ENCODE measurements around the gene LIFR.
"Not testable (repeated sequence)": the region's sequence is repeated elsewhere in the genome, so short reads cannot be mapped to it uniquely, and the experiment has no call there.

The LIFR gene

GRCh38 chr5:38546691-38547146, 9.7 kb downstream of the LIFR start:
- no peak for DNase-seq

- no peak for DNase-seq
Measured at GRCh38 chr5:38543886-38544285, 12.6 kb downstream of the LIFR start.

DNA sequence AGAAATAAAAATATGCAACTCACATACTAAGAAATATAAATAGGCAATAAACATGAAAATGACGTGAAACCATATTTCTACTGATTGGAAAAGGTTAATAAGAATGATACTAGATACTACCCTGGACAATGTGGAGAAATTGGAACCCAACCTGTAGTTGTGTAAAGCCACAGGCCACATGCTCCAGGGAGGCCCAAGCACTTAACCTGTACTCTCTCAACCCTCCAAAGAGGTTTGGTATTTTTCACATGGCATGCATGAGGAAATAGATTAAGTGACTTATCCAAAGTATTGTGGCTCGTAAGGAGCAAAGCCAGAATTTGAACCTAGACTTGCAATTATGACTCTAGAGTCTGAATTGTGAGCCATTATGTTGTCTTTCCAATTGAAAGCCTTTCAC, 13.4 kb downstream of the LIFR start:
- no peak for DNase-seq

GRCh38 chr5:38541174-38541725, 15.2 kb downstream of the LIFR start:
- DNase-seq, result no peak

GRCh38 chr5:38540314-38540713, 16.1 kb downstream of the LIFR start:
- DNase-seq, result no peak

GRCh38 chr5:38538161-38538560, 18.3 kb downstream of the LIFR start:
- DNase-seq, result no peak

GRCh38 chr5:38537505-38537904, 18.9 kb downstream of the LIFR start:
- no peak for DNase-seq

DNA sequence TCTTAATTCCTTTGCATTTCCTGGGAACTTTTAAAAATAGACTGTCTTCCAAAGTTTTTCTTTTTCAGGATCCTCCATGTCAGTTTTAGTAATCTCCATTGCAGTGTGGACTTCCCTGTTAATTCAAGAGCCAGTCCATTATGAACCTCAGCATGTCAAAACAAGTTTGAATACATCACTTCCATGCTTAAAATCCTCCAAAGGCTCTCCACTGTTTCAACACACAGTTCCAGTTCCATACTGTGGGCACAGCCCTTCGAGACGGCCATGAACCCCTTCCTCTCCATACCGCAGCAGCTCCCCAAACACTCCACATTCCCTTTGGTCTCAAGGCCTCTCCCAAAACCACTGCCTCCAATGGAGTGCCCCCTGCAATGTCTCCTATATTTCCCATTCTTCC, 19.5 kb downstream of the LIFR start:
- no peak for DNase-seq

DNA sequence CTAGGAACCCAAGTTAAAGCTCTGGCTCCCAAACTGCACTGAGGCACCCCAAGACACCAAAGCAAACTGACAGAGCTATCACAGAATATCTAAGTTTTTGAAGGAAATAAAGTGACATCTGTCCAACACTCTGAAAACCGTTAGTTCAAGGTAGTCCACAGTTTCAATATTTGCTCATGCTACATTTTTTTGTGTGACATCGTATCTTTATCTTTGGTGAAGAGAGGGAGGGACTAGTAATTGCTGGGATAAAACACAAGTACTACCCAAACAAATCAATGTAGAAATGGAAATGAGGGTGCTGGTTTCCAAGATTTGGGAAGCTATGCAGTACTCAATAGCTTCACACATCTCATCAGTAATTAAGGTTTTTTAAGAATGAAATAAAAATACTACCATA, 20.6 kb downstream of the LIFR start:
- no peak for DNase-seq

GRCh38 chr5:38535248-38535750, 21.1 kb downstream of the LIFR start:
- DNase-seq, result no peak

DNA sequence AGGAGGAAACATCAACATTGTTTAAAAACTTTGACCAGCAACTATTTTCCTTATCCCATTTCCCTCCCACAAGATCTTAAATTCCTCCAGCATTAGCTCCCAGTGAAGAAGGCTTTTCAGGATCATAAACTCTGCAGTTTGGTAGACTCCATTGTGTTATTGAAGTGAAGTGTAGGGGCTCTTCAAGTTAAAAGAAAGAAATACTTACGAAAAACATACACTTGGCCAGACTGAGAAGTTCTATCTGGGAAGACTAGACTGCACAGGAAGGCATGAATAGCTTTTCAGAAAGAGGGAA, 22.3 kb downstream of the LIFR start:
- no peak for DNase-seq

DNA sequence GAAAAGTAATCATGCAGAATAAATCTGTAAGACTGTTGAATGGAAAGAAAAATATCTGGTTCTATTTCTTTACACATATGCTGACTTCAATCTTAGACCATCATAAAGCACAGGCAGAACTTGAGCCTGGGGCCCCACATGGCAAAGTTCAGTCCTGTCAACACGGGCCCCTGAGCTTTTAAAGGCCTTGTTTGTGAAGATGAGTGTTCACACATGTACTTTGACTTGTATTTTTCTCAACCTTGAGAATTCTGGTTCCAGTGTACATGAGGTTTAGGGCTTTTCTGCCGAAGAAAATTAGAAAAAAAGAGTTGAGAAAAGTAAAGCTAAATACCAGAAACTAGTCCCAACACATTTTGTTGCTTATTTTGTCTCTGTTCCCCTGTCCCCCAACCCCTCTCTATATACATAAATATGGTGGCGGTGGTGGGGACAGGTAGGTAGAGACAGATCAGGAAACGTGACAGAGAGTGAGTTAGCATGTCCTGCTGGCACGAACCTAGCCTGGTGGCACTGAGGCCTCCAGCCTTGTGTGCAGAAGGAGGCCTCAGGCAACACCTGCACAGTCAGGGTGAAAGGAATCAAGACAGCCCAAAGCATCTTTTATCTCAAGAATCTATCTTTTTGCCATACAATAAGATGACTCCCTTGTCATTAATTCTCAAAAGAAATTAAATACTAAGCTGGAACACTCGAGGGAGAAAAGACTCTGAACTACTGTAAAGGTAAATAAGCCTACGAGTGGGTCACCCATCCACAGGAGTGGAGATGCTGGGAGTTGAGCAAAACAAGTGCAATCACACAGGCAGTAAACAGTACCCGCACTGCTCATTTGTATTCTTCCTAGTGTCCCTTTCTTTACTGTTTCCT, 22.9 kb downstream of the LIFR start:
- no peak for DNase-seq

GRCh38 chr5:38532165-38532669, 24.2 kb downstream of the LIFR start:
- no peak for DNase-seq

- no peak for DNase-seq
Measured at GRCh38 chr5:38531518-38531917, 24.9 kb downstream of the LIFR start.

DNA sequence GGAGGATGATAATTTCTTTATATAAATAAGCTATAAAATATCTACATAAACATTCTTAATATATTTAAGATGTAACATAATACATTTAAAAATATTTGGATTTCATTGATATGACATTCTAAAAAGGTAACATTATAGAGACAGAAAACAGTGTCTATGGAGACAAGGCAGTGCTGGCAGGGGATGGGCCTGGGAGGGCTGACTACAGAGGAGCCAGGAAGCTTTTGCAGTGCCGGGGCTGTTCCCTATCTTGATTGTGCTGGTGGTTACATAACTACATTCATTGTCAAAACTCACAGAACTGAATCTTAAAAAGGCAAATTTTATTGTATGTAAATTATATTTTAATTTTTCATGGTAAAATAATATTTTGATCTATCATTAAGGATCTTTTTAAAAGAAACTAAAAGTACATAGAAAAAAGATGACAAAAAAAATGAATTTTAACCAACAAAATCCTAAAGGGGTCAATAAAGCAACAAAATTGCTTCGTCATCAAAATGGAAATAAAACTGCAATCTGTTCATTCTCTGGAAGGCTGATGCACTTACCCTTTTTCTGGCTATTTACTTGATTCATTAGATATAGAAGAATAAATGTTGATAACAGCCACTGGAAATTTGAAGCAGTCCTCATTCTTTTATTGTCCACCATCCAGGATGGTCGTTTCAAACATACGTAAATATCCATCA, 26.3 kb downstream of the LIFR start:
- no peak for DNase-seq

DNA sequence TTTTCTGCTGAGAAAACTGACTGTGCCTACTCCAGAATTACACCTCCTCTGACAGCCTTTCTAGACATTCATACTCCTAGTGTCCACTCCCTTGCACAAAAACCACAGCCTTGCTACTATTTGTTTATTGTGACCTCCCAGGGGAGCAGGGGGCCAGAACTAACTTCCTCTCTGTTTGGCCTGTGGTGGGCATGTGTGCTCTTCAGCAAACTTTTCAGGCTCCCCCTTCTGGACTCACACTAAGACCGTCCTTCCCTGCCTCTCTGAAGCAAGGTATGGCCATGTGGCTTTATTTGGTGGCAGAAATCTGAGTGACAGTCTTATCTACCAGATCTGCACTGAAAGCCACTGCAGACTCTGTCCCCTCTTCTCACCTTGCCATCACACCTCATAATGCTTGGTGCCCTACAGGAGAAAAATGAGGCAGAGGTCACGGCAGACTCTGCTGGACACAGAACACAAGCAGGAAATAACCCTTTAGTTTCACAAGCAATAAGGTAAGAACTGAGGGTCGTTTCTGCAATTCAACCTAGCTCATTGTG, 28.2 kb downstream of the LIFR start:
- no peak for DNase-seq

DNA sequence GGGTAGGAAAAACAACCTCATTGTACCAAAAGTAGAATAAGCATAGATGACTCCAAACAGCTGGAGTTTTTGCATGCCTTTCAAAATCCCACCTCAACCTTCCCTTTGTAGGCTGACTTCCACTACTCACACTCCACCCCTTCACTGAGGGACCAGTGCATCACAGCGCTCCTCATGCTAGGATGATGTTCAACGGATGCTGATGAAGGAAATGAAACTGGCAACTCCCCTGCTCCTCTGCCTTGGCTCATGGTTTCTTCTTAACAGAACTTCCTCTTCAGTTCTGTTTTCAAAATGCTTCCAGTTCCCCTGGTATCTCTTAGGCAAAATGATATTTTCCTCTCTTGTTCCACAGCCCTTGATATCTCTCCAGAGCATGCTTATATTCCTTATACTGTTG, 29.0 kb downstream of the LIFR start:
- no peak for DNase-seq

GRCh38 chr5:38524022-38524421, 32.4 kb downstream of the LIFR start:
- no peak for DNase-seq

DNA sequence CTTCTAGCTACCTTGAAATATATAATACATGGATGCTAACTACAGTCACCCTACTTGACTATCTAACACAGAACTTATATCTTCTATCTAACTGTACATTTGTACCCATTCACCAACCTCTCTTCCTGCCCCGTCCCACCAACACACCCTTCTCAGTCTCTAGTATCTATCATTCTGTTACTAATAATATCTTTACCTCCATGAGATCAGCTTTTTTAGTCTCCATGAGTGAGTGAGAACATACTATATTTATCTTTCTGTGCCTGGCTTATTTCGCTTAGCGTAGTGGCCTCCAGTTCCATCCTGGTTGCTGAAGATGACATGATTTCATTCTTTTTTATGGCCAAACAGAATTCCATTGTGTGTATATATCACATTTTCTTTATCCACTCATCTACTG, 37.0 kb downstream of the LIFR start:
- DNase-seq, result no peak

- no peak for DNase-seq
Measured at GRCh38 chr5:38518341-38518740, 38.1 kb downstream of the LIFR start.

DNA sequence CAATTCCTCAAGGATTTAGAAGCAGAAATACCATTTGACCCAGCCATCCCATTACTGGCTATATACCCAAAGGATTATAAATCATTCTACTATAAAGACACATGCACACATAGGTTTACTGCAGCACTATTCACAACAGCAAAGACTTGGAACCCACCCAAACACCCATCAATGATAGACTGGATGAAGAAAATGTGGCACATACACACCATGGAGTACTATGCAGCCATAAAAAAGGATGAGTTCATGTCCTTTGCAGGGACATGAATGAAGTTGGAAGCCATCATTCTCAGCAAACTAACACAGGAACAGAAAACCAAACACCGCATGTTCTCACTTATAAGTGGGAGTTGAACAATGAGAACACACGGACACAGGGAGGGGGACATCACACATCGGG, 39.8 kb downstream of the LIFR start:
- not testable (repeated sequence) for DNase-seq

- DNase-seq, result no peak
Measured at GRCh38 chr5:38515646-38516045, 40.8 kb downstream of the LIFR start.

- no peak for DNase-seq
Measured at GRCh38 chr5:38515092-38515491, 41.4 kb downstream of the LIFR start.

All from T-helper 1 cell (primary cell).